MCF 10A (cell line): ENCODE measurements around the gene CACNA2D3. TPM values are rescaled to one million over a fixed set of nuclear protein-coding genes. Genes with fewer than 3 reads are reported as not detected.

ENCODE experiments used
- BruUV-seq: library from RNA; stranded (reverse); fragments of 400-500 nt; replicated peaks from 2 replicates; lab custom pipeline; 2021; lab: Mats Ljungman, UMichigan
- CTCF ChIA-PET: fragments of 300-600 bp; sonication (Branson Sonifier 250); formaldehyde crosslinking; extraction: SDS; loops from one replicate; lab custom pipeline; 2021; ENCODE audit warnings: antibody characterized with exemption, inconsistent platforms; lab: Yijun Ruan, JAX
- POLR2A ChIA-PET: fragments of 300-600, 350-650 bp; sonication (Branson Sonifier 250); formaldehyde crosslinking; extraction: SDS; loops from one replicate; lab custom pipeline; 2020; ENCODE audit warnings: antibody characterized with exemption, inconsistent platforms; lab: Yijun Ruan, JAX
- DNase-seq: peaks from one replicate; pipeline ENCODE4 v3.0.0-alpha.2; 2018; ENCODE audit not compliant: unreplicated experiment
- H3K27ac Mint-ChIP-seq: one replicate; pipeline ENCODE4 v1.8.0; 2022; ENCODE audit warnings: mild to moderate bottlenecking, low read depth, mixed read lengths; ENCODE audit not compliant: unreplicated experiment
- H3K27me3 Mint-ChIP-seq: one replicate; pipeline ENCODE4 v1.8.0; 2022; ENCODE audit warnings: mixed read lengths; ENCODE audit not compliant: insufficient read depth, unreplicated experiment
- H3K36me3 Mint-ChIP-seq: one replicate; pipeline ENCODE4 v1.8.0; 2022; ENCODE audit warnings: mild to moderate bottlenecking, moderate library complexity, mixed read lengths; ENCODE audit not compliant: insufficient read depth, unreplicated experiment
- H3K4me1 Mint-ChIP-seq: one replicate; pipeline ENCODE4 v1.8.0; 2022; ENCODE audit warnings: mixed read lengths; ENCODE audit not compliant: insufficient read depth, unreplicated experiment
- H3K4me3 Mint-ChIP-seq: one replicate; pipeline ENCODE4 v1.8.0; 2022; ENCODE audit warnings: mild to moderate bottlenecking, moderate library complexity, mixed read lengths; ENCODE audit not compliant: unreplicated experiment
- H3K9me3 Mint-ChIP-seq: one replicate; pipeline ENCODE4 v1.8.0; 2022; ENCODE audit warnings: mixed read lengths; ENCODE audit not compliant: unreplicated experiment
- intact Hi-C: fragments of 100-400 bp; cut with micrococcal nuclease; formaldehyde crosslinking; loops from 2 replicates; pipeline ENCODE4 v1.14.1; 2022
- total RNA-seq: library from RNA; stranded (reverse); gene quantifications from 2 replicates; pipeline ENCODE4 v1.2.3, GENCODE V29; 2022
- TF ChIP-seq, protein P1 (sequence below): fragments of 200-600 bp; IDR thresholded peaks from one replicate; pipeline ENCODE4 v1.8.0; 2022; ENCODE audit warnings: antibody characterized with exemption, mild to moderate bottlenecking; ENCODE audit not compliant: unreplicated experiment

The CACNA2D3 gene
- total RNA-seq, 1 experiment from 2014 or later: 2.3 TPM

DNA sequence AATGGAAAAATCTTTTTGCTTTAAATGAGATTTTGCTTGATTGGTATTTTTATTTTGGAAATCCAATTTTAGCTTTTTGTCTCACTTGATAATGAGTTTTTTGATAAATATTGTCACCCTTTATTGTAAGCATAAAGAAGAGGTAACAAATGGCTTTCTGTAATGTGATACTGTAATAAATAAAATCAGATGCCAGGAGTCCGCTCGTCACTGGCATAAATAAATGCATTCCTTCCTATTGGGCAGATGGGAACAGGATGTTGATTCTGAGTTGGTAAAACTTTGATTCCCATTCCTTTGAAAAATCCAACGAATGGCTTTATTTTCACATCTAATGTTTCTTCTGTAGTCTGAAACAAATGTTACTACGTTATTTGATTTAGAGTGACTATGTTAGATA is 59.9 kb downstream of the CACNA2D3 start:
- DNase-seq: no peak
- TF ChIP-seq, protein P1, sequence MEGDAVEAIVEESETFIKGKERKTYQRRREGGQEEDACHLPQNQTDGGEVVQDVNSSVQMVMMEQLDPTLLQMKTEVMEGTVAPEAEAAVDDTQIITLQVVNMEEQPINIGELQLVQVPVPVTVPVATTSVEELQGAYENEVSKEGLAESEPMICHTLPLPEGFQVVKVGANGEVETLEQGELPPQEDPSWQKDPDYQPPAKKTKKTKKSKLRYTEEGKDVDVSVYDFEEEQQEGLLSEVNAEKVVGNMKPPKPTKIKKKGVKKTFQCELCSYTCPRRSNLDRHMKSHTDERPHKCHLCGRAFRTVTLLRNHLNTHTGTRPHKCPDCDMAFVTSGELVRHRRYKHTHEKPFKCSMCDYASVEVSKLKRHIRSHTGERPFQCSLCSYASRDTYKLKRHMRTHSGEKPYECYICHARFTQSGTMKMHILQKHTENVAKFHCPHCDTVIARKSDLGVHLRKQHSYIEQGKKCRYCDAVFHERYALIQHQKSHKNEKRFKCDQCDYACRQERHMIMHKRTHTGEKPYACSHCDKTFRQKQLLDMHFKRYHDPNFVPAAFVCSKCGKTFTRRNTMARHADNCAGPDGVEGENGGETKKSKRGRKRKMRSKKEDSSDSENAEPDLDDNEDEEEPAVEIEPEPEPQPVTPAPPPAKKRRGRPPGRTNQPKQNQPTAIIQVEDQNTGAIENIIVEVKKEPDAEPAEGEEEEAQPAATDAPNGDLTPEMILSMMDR: no peak
- BruUV-seq: no TSS peak
- Mint-ChIP-seq H3K27me3 (no peaks in the 10 kb centered on the region), H3K4me3 (no peak overlapping the region), H3K27ac (no peak overlapping the region), H3K36me3 (no peaks in the 10 kb centered on the region), H3K9me3 (no peaks in the 10 kb centered on the region), H3K4me1 (no peaks in the 10 kb centered on the region)
- ChIA-PET CTCF (interaction anchor here (0.6 to 0.8 kb wide), 3 partner anchors 238 to 952 kb away, joined by 3 to 4 read pairs (median 3); no protein-coding TSS in a partner anchor), POLR2A (no interaction called here)
- intact Hi-C loops: no loop called here

DNA sequence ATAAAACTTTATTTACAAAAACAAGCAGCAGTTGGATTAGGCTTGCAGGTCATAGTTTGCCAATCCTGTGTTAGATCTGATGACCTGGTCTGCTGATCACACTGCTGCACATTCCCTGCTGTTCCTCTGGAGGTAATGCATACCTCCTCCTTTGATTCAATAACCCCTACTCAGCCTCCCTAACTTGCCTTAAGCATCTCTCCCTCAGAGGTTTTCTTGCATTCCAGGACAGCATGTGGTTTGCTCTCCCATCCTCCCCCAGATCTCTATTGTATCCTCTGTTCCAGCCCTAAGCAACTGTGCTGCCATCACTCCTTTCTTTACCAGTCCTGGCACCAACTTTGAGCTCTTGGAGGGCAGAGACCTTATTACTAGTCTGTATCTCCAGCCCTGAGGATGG is 63.4 kb downstream of the CACNA2D3 start:
- H3K9me3 Mint-ChIP-seq: no peaks in the 10 kb centered on the region
- BruUV-seq: no TSS peak
- ChIA-PET POLR2A (no interaction called here), CTCF (no interaction called here)
- no peaks in the 10 kb centered on the region for H3K36me3 Mint-ChIP-seq
- H3K27me3 Mint-ChIP-seq: no peaks in the 10 kb centered on the region
- intact Hi-C loops: no loop called here
- TF ChIP-seq, protein P1: no peak
- H3K27ac Mint-ChIP-seq: no peak overlapping the region
- DNase-seq: no peak
- no peak overlapping the region for H3K4me3 Mint-ChIP-seq
- H3K4me1 Mint-ChIP-seq: no peaks in the 10 kb centered on the region

GRCh38 chr3:54188176-54188791 is 65.9 kb downstream of the CACNA2D3 start:
- CTCF ChIA-PET: no interaction called here
- H3K4me1 Mint-ChIP-seq: no peaks in the 10 kb centered on the region
- H3K9me3 Mint-ChIP-seq: no peaks in the 10 kb centered on the region
- H3K27ac Mint-ChIP-seq: no peak overlapping the region
- peak; percentile 82 for DNase-seq
- no peaks in the 10 kb centered on the region for H3K27me3 Mint-ChIP-seq
- no TSS peak for BruUV-seq
- POLR2A ChIA-PET: no interaction called here
- H3K4me3 Mint-ChIP-seq: no peak overlapping the region
- TF ChIP-seq, protein P1: no peak
- H3K36me3 Mint-ChIP-seq: no peaks in the 10 kb centered on the region
- intact Hi-C loops: no loop called here

DNA sequence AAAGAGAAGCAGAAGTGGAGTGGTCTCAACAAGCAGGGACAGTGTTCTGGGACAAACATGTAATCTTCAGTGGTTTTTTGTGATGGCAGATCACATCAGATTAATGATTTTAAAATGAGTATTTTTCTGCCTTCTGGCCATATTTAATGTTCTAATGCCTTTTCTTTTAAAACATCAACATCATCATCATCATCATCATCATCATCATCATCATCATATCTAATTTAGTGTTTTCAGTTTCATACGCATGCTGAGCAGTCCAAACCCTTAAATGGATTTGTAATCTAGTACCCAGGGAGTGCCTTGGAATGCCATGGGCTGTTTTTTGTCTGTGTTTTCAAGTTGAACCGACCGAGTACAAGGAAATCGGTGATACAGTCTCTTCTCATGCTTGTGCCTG is 68.9 kb downstream of the CACNA2D3 start:
- no peaks in the 10 kb centered on the region for H3K27me3 Mint-ChIP-seq

More for the DNA sequence above, 68.9 kb downstream of the CACNA2D3 start:
- no peak overlapping the region for H3K4me3 Mint-ChIP-seq
- no peak overlapping the region for H3K27ac Mint-ChIP-seq
- intact Hi-C loops: no loop called here
- CTCF ChIA-PET: interaction anchor here (0.7 to 0.8 kb wide), 2 partner anchors 13 to 145 kb away, joined by 3 read pairs; no protein-coding TSS in a partner anchor
- H3K4me1 Mint-ChIP-seq: no peaks in the 10 kb centered on the region
- BruUV-seq: no TSS peak
- TF ChIP-seq, protein P1: no peak
- no peaks in the 10 kb centered on the region for H3K36me3 Mint-ChIP-seq
- no peaks in the 10 kb centered on the region for H3K9me3 Mint-ChIP-seq
- no peak for DNase-seq
- POLR2A ChIA-PET: no interaction called here
